Transverse colon (tissue), 3 donors: ENCODE measurements around the gene RASGRP2.

Experiments used
- CTCF ChIP-seq, 5 experiments: fragments of 200-600 bp in 3 of 5; fragments of 450-650 bp in 2 of 5; sonication (generic) in 3 of 5; IDR thresholded peaks; 1 replicate in 2 of 5; 2 replicates in 3 of 5; pipeline ENCODE4 v1.5.1; 2016 to 2017; ENCODE audit warnings: antibody characterized with exemption in 5 of 5, inconsistent platforms in 3 of 5, mild to moderate bottlenecking in 2 of 5, moderate library complexity in 1 of 5
- EP300 ChIP-seq: sonication (generic); formaldehyde crosslinking; IDR thresholded peaks from one replicate; pipeline ENCODE4 v1.6.1; 2017; ENCODE audit warnings: antibody characterized with exemption, low read depth

- TF ChIP-seq EP300 (no peak), CTCF (IDR thresholded peaks at IDR 0.05) (no peak)
Measured at GRCh38 chr11:64711138-64711955, 32.6 kb downstream of the RASGRP2 start.
